Breast epithelium (tissue), 3 donors: ENCODE measurements around the gene CARD9.

Experiments used
- POLR2A ChIP-seq: fragments of 450-650 bp; IDR thresholded peaks from one replicate; pipeline ENCODE4 v1.6.1; 2016; ENCODE audit warnings: antibody characterized with exemption, mild to moderate bottlenecking, moderate library complexity
- POLR2AphosphoS5 ChIP-seq, 3 donors: sonication (generic); formaldehyde crosslinking; IDR thresholded peaks; one replicate each; pipeline ENCODE4 v1.6.1; 2017; ENCODE audit warnings: antibody characterized with exemption in 3 of 3
- TF ChIP-seq, protein P1 (sequence below), 3 donors: fragments of 450-650 bp; IDR thresholded peaks; one replicate each; pipeline ENCODE4 v1.5.1; 2016 to 2017; ENCODE audit warnings: antibody characterized with exemption in 3 of 3, mild to moderate bottlenecking in 3 of 3, moderate library complexity in 3 of 3

DNA sequence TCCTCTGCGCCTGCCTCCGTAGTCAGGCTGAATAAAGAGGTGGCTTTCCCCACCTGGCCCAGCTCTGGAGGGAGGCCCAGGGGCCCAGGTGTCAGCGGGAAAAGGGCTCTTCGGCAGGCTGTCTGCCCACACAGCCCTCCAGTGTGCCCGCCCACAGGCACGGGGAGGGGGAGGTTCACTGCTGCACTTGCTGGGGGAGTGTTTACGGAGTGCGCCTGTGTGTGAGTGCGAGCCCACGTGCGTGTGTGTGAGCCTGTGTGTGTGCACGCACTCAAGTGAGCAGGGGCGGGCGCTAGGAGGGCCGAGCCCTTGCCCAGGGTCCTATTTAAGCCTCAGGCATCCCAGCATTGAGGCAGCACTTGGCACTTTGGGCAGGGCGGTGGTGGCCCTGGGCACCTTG lies 20.8 kb downstream of the CARD9 start:
- TF ChIP-seq, protein P1, sequence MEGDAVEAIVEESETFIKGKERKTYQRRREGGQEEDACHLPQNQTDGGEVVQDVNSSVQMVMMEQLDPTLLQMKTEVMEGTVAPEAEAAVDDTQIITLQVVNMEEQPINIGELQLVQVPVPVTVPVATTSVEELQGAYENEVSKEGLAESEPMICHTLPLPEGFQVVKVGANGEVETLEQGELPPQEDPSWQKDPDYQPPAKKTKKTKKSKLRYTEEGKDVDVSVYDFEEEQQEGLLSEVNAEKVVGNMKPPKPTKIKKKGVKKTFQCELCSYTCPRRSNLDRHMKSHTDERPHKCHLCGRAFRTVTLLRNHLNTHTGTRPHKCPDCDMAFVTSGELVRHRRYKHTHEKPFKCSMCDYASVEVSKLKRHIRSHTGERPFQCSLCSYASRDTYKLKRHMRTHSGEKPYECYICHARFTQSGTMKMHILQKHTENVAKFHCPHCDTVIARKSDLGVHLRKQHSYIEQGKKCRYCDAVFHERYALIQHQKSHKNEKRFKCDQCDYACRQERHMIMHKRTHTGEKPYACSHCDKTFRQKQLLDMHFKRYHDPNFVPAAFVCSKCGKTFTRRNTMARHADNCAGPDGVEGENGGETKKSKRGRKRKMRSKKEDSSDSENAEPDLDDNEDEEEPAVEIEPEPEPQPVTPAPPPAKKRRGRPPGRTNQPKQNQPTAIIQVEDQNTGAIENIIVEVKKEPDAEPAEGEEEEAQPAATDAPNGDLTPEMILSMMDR (IDR thresholded peaks at IDR 0.05) = no peak
- no peak for TF ChIP-seq POLR2A
- TF ChIP-seq POLR2AphosphoS5 (IDR thresholded peaks at IDR 0.05) = no peak
